Activated T-helper 9 cell treated with anti-CD3 and anti-CD28 coated beads, Interleukin-2, amount 50 U/mL, for 16 hours (primary cell): ENCODE data around the gene MYO15A.
A peak's percentile ranks its signal among the peaks of the same experiment; 100 is the strongest.

Experiments
- DNase-seq: peaks from one replicate; pipeline ENCODE4 v3.0.0-alpha.2; 2020; ENCODE audit warnings: low read depth

The MYO15A gene

DNA sequence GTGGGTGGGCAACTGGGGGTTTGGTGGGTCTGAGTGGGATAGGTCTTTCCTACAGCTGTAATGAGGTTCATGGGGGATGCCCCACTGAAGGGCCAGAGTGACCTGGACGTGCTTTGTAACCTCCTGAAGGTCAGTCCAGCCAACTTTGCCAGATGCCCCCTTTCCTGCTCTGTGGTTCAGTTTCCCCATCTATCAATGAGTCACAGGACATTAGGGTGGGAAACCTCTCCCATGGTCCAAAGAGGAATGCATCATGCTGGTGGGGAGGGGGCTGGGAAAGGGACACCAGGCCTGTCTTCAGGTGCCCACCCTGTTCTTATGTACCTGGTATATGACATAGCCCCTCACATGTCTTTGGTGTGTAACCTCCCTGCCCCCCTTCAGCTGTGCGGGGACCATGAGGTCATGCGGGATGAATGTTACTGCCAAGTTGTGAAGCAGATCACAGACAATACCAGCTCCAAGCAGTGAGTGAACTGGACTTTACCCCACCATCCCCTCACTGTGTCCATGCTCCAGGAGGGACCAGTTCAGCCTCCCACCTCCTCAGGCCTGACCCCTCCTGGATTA lies 51.1 kb downstream of the MYO15A start:
- no peak for DNase-seq

DNA sequence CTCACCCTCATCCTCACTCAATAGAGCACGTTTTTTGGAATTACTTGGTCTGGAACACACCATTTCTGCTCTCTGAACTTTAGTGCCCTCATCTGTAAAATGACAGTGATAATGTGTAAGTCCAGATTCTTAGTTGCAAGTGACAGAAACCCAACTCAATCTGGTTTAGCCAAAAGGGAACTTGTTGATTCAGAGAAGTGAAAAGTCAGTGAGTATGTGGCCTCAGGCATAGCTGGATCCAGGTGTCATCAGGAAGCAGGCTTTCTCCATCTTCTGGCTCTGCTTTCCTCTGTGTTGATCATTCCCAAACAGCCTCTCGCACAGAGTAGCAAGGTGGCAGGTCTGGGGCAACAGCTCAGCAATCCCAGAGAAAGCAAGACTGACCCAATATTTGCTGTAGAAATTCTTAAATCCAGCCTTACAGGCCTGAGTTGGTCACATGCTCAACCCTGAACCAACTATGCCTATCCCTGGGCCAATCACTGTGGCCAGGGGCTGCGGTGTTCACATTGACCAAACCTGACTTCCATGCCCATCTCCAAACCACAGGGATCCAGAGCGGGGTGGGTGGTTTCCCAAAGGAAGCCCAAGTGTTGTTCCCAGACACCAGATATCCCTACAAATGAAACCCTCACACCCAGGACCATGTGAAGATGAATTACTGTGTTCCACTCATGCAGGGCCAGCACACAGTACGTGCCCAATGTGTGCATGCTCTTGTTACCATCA lies 51.7 kb downstream of the MYO15A start:
- DNase-seq: no peak

DNA sequence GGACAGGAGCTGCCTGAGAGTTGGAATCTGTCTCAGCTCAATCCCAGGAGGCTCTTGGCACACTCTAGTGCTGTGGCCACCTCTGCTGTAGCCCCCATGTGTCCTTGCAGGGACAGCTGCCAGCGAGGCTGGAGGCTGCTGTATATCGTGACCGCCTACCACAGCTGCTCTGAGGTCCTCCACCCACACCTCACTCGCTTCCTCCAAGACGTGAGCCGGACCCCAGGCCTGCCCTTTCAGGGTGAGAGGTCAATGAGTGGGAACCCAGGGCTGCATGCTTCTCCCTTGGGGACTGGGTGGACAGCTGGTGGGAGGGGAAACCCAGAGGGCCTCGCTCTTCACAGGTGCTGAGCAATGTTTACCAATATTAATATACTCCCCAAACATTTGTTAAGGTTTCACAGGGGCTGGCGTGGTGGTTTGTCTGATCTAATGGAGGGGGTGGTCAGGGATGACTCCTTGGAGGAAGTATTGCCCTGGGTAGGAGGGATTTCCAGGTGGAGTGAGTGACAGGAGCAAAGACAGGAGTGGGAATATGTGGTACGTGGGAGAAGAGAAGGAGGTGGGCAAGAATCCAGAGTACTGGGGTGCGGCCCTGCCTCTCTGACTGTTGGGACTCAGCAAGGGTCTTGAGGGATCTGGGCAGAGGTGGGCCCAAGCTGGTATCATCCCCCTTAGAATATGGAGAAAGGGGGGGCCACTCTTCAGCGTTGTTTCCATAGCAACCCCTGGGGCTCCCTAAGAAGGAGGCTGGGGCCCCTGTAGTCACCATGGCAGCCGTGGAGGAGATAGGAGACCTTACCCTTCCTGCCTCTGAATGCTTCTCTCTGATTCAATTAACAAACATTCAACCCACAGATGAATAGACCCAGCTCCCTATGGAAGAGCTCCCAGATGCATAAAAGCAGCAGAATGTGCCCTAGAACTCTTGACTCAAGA lies 52.9 kb downstream of the MYO15A start:
- DNase-seq: no peak

DNA sequence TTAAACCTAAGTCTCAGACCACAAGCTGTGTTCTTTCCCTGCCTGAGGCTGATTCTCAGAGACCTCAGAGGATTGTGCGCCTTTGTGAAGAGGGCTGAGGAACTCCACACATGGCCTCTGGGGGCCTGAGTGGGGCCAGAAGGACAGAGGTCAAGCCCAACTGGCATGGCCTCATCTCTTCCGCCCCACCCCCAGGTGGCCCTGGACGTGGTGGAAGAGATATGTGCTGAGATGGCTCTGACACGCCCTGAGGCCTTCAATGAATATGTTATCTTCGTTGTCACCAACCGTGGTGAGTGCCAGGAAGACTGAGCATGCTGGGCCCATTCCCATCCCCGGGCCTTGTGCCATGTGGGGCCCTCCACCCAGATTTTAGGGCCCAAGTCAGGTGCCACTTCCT lies 55.0 kb downstream of the MYO15A start:
- DNase-seq: no peak

DNA sequence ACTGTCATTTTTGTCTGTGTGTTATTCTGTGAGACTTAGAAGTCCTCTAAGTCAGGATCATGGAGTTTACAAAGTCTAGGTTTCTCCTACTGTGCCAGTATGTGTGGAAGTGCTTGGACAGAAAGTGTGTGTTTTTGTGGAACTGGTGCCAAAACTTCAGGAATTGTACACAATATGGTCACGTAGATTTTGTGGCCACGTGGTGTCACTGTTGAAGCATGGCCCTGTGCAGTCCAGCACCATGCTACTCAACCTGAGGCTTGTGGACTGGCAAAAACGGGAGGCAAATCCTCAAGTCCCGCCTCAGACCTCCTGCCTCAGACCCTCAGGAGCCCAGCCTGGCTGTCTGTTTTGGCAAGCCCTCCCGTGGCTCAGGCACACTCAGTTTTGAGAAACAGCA lies 58.3 kb downstream of the MYO15A start:
- DNase-seq: no peak

DNA sequence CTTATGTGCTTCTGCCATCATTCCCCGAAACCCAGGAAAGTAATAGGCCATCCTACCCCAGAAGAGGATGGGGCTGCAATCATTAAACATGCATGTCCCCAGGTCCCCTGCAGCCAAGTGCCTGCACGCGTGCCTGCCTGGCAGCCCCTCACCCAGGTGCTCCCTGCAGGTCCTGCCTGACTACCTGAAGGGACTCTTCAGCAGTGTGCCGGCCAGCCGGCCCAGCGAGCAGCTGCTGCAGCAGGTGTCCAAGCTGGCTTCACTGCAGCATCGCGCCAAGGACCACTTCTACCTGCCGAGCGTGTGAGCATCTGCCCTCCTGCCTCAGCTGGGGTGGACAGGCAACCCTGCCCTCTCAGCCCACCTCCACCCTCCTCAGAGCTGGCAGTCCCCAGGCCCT lies 58.9 kb downstream of the MYO15A start:
- DNase-seq: no peak

DNA sequence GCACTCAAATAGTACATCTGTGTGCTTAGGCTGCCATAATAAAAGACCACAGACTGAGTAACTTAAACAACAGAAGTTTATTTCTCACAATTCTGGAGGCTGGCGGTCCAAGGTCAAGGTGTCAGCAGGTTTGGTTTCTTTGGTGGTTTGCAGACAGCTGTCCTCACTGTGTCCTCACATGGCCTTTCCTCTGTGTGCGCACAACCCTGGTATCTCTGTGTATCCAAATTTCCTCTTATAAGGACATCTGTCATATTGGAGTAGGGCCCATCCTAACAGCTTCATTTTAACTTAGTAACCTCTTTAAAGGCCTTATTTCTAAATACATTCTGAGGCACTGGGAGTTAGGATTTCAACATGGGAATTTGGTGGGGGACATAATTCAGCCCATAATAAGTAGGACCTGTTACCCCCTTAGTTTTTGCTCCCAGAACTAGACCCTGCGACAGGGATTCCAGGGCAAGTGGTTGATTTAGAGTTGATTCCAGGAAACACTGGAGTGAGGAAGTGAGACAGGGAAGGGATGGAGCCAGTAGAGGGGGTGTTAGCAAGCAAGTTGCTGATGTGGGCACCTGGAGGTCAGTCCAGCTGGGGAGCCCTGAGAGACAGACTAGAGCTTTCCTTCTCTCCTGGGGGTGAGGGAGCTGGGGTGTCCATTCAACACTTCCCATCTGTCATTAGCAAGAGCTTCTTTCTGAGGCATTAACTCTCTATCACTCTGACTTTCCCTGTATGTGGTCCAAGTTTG lies 64.1 kb downstream of the MYO15A start:
- DNase-seq: no peak

DNA sequence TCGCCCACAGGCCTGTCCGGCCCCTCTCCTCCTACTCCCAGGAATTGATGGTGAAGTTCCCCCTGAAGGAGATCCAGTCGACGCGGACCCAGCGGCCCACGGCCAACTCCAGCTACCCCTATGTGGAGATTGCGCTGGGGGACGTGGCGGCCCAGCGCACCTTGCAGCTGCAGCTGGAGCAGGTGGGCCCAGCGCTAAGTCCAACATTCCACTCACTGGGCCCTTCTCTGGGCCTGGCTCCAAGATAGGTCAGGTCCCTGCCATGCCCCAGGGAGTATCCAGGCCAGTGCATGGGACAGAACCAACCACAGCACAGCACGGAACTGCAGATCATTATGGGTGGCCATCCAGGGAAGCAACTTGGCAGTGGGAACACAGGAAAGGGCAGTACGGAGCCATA lies 65.2 kb downstream of the MYO15A start:
- no peak for DNase-seq

DNA sequence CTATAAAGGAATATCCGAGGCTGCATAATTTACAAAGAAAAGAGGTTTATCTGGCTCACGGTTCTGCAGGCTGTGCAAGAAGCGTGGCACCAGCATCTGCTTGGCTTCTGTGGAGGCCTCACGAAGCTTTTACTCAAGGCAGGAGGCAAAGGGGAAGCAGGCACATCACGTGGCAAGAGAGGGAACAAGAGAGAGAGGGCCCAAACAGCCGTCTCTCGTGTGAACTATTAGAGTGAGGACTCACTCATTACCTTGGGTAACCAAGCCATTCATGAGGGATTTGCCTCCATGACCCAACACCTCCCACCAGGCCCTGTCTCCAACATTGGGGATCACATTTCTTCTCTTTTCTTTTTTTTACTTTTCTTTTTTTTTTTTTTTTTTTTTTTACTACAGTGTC lies 67.6 kb downstream of the MYO15A start:
- no peak for DNase-seq

DNA sequence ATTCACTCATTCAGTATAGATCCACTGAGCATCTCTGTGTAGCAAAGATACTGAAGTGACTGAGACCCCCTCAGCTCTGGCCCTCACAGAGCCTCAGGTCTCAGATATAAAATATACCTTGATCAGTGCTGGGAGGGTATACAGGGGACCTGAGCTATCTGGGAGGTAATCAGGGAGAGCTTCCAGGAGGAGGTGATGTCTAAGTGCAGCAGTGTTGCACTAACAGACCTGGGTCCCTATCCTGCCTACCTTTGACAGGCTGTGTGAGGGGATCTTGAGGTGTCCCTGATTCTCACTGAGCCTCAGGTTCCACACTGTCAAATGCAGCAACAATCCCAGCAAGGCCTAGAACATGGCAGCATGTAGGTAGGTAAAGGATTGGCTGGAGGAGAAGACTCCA lies 68.6 kb downstream of the MYO15A start:
- DNase-seq: no peak

DNA sequence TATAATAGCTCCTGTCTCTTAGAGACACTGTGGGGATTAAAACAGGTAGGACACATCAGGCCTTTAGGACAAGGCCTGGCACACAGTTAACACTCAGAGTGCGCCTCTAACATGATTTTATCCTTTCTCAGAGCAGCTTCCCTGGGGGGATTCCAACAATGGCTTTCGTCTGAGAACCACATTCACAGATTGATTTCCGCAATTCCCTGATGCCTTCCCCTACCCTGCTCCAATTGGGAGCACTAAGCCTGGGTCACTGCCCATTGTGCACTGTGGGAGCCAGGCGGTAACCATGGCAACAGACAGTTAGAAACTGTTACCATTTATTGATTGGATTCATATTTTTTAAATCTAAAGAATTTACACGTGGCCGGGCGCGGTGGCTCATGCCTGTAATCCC lies 69.2 kb downstream of the MYO15A start:
- DNase-seq: no peak

DNA sequence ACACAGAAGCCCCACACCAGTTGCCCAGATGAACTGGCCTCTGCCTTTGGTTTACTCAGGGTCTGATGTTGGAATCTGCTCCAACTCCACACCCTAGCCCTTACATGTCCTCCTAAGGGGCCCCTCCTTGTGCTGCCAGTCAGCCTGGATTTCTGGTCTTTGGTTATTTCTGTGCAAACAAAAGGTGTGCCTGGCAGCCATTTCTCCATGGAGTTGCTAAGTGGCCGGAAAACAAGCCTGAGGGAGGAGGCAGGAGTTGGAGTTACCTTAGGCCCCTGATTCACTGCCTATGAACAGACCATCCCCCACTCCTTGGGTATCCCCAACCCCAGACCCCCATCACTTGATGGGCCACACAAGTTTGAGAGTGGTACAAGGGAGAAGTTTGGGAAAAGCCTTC lies 70.6 kb downstream of the MYO15A start:
- no peak for DNase-seq

DNA sequence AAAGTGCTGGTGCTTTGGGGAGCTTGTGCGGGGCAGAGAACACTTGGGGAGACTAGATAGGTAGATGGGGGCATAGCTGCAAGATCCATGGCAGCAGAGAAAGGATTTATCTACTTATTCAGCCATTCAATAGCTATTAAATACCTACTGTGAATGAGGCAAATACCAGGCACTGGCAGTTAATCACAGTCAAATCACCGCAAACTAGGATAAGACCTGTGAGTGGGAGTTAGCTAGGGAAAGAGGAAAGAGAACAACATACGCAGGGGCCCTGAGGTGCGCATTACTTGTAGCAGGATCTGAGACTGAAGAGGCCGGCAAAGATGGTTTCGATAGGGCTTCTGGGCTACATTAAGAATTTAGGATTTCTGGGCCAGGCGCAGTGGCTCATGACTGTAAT lies 71.2 kb downstream of the MYO15A start:
- no peak for DNase-seq

DNA sequence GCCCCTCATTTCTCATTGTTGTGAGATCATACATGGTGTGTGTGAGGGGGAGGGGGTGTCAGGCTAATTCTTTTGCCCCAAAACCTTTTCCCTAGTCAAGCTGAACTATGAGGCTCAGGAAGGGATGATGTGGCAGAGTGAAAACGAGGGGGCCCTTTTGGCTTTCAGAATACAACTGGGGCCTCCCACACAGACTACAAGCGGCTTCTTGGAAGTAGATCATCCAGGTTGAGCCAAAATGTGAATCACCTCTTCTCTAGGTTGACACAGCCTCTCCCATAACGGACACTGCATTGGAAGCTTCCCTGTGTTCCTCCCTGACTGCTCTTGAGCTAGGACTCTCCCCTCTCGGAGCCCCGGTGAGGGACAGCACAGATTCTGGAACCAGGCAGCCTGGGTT lies 72.8 kb downstream of the MYO15A start:
- DNase-seq: peak; percentile 14

DNA sequence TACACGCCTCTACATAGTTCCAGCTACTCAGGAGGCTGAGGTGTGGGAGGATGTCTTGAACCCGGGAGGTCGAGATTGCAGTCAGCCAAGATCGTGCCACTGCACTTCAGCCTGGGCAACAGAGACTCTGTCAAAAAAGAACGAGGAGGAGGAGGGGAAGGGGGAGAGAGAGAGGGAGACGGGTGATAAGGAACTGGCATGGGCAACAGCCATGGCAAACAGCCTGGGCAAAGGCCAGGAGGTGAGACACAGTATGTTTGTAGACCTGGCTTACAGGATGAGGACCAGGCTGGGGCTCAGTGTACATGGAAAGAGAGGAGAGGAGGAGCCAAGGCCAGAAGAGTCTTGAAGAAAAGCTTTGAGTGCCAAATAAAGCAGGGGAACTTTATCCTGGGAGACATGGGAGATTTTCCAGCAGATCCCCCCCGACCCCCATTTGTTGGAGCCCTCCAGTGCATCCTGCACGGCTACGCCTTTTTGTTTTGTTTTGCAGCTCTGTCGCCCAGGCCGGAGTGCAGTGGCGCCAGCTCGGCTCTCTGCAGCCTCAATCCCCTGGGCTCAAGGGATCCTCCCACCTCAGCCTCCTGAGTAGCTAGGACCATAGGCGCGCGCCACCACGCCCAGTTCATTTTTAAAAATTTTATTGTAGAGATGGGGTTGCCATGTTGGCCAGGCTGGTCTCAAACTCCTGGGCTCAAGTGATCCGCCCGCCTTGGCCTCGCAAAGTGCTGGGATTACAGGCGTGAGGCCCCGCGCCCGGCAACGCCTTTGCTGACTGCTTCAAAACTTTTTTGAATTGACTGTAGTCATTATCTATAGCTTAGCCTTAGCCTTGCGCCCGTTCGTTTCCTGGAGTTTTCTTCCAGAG lies 73.8 kb downstream of the MYO15A start:
- DNase-seq: no peak

DNA sequence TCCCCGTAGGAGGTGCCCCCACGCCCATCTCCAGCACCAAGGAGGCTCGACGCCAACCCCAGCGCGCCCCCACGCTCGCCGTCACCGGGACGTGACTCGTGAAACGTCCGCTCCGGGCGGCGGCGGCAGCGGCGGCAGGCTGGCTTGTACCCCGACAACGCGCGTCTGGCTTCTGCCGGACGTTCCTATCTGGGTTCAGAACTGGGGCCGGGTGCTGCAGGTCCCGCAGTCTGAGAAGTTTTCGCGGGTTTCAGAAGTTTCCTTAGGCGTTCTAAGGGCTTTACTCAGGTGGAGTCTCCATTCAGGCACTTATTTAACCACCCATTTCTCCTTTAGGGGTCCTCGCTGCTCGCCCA lies 74.4 kb downstream of the MYO15A start:
- DNase-seq: peak; percentile 75

DNA sequence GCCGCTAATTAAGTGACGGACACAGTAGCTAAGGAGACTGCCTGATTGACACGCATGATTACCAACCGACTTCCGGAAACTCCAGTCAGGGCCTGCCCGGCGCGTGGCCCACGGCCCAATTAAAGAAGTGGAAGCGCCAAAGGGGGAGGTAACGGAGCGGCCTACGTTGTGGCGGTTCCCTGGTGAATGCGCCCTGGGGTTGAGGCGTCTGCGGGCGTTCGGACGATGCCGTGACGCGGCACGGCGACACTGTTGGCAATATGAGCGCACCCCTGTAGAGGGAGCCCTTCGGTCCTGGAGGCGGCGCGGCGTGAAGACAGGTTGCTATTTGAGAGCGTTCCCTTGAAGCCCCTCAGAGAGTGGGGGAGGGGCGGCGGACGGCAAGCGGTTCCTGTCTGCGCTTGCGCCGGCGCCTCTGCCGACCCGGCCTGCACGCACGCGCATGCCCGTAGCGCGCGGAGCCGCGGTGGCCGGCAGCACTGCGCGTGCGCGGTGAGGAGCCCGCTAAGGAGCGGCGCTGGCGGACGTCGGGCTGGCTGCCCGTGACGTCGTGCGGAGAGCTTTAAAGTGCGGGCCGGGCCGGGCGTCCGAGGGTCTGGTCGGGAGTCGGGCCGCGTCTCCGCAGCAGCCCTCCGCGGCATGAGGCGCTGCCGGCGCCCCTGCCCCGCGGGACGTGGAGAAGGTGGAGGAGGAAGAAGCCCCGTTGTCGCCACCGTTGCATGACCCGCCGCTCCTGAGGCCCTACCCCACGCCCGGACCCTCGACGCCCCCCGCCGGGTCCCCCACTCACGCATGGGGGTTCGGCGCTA lies 75.0 kb downstream of the MYO15A start, which contains the start of gene ALKBH5:
ALKBH5 (plus strand) TSS at position 495 of the 809 bp plus-strand sequence. CDS start 416 bp downstream, outside the sequence.
- peak; percentile 93 for DNase-seq

DNA sequence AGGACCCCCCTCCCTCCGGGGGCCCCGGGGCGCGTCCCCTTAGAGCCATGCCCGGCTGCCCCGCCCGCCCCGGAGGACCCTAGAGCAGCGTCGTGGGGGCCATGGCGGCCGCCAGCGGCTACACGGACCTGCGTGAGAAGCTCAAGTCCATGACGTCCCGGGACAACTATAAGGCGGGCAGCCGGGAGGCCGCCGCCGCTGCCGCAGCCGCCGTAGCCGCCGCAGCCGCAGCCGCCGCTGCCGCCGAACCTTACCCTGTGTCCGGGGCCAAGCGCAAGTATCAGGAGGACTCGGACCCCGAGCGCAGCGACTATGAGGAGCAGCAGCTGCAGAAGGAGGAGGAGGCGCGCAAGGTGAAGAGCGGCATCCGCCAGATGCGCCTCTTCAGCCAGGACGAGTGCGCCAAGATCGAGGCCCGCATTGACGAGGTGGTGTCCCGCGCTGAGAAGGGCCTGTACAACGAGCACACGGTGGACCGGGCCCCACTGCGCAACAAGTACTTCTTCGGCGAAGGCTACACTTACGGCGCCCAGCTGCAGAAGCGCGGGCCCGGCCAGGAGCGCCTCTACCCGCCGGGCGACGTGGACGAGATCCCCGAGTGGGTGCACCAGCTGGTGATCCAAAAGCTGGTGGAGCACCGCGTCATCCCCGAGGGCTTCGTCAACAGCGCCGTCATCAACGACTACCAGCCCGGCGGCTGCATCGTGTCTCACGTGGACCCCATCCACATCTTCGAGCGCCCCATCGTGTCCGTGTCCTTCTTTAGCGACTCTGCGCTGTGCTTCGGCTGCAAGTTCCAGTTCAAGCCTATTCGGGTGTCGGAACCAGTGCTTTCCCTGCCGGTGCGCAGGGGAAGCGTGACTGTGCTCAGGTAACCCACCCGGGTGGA lies 75.8 kb downstream of the MYO15A start:
- peak; percentile 61 for DNase-seq

DNA sequence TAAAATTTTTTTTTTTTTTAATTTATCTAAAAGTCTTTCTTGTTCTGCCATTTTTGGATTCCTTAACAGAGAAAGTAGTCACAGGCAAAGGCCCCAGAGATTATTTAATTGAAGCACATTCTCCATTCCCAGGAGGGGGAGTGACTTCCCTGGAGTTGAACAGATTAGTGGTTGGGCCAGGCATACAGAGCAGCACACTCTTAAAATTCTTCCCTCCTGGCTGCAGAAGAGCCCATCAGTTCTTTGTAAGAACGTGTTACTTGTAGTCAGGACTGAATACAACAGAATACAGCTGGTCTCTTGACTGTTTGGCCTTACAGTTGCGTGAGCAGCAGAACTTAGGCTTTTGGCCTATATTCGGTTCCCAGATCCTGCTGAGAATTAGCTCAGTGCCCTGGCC lies 76.8 kb downstream of the MYO15A start:
- DNase-seq: no peak
